Stromal cell of bone marrow (primary cell): ENCODE results near the gene HPCAL4.
A peak's percentile ranks its signal among the peaks of the same experiment; 100 is the strongest.

ENCODE experiments used
- DNase-seq: peaks from one replicate; pipeline ENCODE4 v3.0.0-alpha.2; 2012; ENCODE audit warnings: low read depth

HPCAL4 gene

DNA sequence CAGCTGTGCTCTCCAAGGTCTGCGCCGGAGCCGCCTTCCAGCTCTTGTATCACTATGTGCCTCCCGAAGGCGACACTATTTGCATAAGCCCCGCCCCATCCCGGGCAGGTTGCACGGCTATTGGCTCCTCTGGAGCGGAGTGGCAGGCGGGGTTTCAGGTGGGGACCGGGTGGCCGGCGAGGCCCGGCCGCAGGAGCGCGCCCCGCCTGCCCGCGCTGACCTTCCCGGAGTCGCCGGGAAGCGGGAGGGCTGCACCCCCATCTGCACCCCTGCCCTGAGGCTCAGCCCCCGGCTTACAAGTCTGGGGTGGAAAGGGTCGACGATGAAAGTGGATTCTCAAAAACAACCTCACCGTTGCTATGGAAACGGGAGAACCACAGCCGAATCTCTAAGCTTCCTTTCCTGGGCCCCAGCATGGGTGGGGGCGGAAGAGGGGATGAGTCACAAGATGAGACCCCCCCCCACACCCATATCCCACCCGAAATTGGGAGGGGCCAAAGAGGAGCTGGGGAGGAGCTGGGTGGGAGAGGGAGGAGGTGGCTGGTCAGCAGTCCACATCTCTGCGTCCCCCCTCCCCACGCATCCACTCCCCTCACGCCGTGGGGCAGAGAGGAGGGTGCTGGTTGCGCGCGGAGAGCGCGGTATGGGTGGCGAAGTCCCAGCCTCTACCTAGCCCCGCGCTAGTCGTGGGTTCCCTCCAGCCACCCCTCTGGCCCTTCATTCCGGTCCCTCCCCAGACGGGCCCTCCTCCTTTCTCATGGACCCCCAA lies at the start of gene HPCAL4:
Gene HPCAL4 (minus strand): TSS at position 51 of the 769 bp plus-strand sequence. CDS start 6,830 bp downstream, outside the sequence.
- DNase-seq = peak; percentile 18

DNA sequence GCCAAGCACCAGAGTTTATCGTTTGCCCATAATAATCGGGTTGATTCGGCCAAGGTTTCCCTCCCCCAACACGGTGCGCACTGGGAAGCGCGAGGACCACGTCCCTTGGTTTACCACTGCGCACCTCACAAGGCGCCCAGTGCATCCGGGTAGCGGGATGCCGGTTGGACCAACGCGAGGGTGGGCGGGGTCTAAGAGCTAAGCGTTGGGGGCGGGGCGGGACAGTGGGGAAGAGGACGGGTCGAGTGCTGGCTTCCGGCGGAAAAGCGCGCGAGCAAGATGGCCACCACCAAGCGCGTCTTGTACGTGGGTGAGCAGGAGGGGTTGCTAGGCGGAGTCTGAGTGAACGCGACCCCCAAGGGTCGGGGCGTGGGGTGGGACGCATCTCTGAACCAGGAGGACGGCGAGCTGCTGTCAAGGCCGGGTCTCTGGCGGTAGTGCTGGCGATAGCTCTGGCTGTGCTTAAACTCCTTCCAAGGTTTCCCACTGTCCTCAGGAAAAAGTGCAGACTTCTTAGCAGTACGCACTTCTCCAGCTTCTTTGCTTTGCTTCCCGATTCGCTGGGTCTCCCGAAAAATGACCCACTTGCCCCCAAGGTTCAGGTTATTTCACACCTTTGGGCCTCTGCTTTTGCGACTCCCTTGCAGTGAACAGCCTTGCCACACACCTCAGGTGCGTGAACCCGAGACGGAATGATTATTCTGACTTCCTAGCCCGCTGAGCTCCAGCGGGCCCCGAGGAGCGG lies 47.6 kb upstream of the HPCAL4 start, which contains the start of gene PPIE:
Gene PPIE (plus strand): TSS at position 261 of the 745 bp plus-strand sequence. CDS start 19 bp downstream, at position 280.
- DNase-seq = peak; percentile 79

DNA sequence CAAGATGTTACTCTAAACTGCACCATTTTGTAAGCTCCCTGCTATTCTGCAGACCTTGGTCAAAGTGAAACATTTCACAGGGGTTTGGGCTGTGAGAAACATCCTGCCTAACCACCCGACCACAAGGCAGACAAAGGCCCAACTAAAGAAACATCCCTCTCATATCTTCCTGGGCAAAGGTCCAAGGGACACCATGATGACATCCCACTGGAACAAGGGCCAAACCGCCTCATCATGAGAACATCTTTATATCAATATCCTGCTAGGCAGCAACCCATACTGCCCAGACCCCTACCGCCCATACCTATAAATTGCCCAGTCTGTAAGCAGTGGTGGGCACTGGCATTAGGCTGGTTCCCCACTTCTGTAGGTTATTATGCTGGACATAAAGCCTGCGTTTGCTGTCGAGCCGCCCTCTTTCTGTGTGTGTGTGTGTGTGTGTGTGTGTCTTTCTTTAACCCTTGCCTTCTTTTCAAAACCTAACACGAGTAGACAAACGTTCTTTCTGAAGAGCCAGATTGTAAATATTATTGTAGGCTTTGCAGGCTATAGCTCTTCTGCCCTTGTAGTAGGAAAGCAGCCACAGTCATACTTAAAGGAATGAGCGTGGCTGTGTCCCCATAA lies 46.4 kb upstream of the HPCAL4 start:
- DNase-seq = no peak

DNA sequence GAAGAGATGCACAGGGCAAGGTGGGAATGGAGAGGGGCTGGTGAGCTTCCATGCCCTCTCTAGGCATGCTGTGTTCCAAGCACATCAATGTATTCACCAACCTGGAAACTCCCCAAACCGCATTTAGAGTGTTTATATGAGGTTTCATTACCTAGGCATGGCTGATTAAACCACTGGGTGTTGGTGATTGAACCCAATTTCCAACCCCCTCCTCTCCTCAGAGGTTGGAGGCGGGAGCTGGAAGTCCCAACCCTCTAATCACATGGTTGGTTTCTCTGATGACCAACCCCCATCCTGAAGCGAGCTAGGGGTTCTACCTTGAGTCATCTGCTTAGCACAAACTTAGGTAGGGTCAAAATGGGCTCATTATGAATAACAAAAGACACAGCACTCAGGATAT lies 44.5 kb upstream of the HPCAL4 start:
- no peak for DNase-seq

GRCh38 chr1:39733161-39733560 lies 41.9 kb upstream of the HPCAL4 start:
- no peak for DNase-seq

GRCh38 chr1:39732730-39733129 lies 41.5 kb upstream of the HPCAL4 start:
- DNase-seq = no peak

- no peak for DNase-seq
These were observed 38.6 kb upstream of the HPCAL4 start for GRCh38 chr1:39729842-39730241.

- no peak for DNase-seq
These were observed 37.8 kb upstream of the HPCAL4 start for GRCh38 chr1:39729030-39729429.

GRCh38 chr1:39727932-39728317 lies 36.7 kb upstream of the HPCAL4 start:
- no peak for DNase-seq

GRCh38 chr1:39727221-39727931 lies 36.1 kb upstream of the HPCAL4 start:
- DNase-seq = no peak

GRCh38 chr1:39726600-39726999 lies 35.4 kb upstream of the HPCAL4 start:
- DNase-seq = no peak

- no peak for DNase-seq
These were observed 31.3 kb upstream of the HPCAL4 start for GRCh38 chr1:39722495-39722894.

DNA sequence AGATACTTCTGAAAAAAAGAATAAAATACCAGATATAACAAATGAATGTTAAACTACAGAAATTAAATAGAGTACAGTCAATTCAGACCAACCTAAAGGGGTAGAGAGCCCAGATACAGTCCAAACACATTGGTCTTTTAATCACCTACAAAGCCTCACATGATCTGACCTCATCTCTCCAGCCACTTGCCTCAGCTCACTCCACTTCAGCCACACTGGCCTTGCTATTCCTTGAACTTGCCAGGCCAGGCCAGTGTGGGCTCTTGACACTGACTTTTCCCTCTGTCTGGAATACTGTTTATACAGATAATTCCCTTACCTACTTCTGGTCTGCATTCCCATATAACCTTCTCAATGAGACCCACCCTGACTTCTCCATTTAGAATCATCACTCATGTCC lies 30.4 kb upstream of the HPCAL4 start:
- no peak for DNase-seq

GRCh38 chr1:39720094-39720999 lies 29.1 kb upstream of the HPCAL4 start:
- peak; percentile 41 for DNase-seq

GRCh38 chr1:39717809-39718208 lies 26.6 kb upstream of the HPCAL4 start:
- no peak for DNase-seq

DNA sequence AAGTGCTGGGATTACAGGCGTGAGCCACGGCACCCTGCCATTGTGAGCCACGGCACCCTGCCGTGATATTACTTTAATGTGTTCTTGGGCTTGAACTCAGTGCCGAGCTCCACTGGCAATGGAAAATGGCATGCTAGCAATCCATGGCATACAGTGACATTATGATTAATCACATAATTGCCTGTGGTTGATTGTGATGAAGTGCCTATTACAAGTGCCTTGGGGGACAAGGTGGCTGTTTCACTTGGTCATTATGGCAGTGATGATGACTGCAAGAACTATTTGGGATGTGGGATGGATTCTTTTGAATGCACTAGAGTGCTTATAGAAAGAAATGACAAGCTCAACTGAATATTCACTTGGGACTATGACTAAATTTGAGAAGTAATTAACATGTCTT lies 22.3 kb upstream of the HPCAL4 start:
- DNase-seq = no peak

DNA sequence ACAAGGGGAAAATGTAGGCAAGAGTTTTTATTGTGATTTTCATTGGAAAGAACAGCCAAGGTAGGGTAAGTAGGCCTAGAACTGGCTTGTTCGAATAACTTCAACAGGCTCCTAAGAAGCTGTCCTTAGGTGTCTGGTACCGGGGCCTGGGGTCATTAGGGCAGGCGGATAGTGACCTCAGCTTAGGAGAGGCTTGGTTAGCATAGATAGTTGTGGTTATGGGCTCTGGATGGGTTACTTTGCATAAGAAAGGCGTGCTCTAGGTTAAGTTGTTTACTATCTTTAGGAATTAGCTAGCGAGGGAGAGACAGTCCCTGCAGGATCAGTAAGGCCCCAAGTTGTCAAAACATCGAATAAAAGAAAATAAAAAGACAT lies 20.7 kb upstream of the HPCAL4 start:
- no peak for DNase-seq

DNA sequence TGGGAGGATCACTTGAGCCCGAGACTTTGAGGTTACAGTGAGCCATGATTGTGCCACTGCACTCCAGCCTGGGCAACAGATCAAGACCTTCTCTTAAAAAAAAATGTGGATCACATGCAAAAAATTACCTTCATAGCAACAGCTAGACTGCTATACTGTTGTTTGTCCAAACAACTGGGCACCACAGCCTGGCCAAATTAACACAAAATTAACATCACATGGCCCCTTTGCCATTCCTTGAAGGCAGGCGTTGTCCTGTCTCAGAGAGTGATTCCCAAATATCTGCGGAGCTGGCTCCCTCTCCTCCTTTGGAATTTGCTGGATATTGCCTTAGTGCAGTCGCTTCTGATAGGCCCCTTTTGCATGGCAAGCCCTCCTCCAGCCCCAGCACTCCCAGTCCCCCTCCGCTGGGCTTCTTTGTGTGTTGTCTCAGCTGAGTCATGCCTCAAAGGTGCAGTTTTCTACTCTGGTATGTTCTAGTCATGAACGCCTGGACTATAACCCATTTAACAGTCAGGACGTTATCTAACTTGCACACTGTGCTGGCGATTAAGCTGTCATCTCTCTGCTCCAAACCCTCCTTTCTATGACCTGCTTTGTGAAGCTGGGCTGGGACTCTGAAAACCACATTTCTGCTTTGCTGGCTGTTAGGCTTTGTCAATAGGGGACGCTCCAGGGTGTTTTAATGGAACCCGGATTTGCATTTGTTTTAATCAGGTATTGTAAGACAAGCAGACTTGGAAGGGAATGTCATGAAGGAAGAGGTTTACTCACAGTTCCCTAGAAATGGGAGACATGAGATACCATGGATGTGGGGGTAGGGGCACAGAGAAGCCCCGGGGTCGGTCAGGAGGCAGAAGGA lies 20.1 kb upstream of the HPCAL4 start:
- no peak for DNase-seq

GRCh38 chr1:39707506-39707905 lies 16.3 kb upstream of the HPCAL4 start:
- DNase-seq = no peak

- DNase-seq = no peak
These were observed 13.5 kb upstream of the HPCAL4 start for GRCh38 chr1:39704757-39705156.
